ENCODE data around the gene CPNE6. TPM values are rescaled to one million over a fixed set of nuclear protein-coding genes. Genes with fewer than 3 reads are reported as not detected.

Gene CPNE6
- total and polyA plus RNA-seq, 2 of the 13 experiments (the other 11 are each of a cell fraction or from before 2014, with no cell fraction given): not detected

- TF ChIP-seq ZNF646 (CRISPR knock-in tag; IDR thresholded peaks at IDR 0.05) (0 out of 2 replicates have a peak, but pooled peaks have one; percentile 27), MZF1 (CRISPR knock-in tag; IDR thresholded peaks at IDR 0.05; ENCODE audit: borderline replicate concordance) (no peak), ZNF644 (CRISPR knock-in tag; IDR thresholded peaks at IDR 0.05; ENCODE audit: low read depth) (no peak), ZNF446 (CRISPR knock-in tag; IDR thresholded peaks at IDR 0.05) (0 out of 2 replicates have a peak, but pooled peaks have one; percentile 39), NAIF1 (CRISPR knock-in tag; IDR thresholded peaks at IDR 0.05; ENCODE audit: borderline replicate concordance) (no peak), ZNF260 (CRISPR knock-in tag; IDR thresholded peaks at IDR 0.05; ENCODE audit: borderline replicate concordance, low read depth) (0 out of 2 replicates have a peak, but pooled peaks have one; percentile 60), ZNF33B (CRISPR knock-in tag; IDR thresholded peaks at IDR 0.05) (0 out of 2 replicates have a peak, but pooled peaks have one; percentile 9), ZBTB7A (CRISPR knock-in tag; IDR thresholded peaks at IDR 0.05) (no peak), HHEX (CRISPR knock-in tag; IDR thresholded peaks at IDR 0.05) (no peak), RFX3 (CRISPR knock-in tag; IDR thresholded peaks at IDR 0.05) (no peak)
- TF ChIP-seq, protein P1, sequence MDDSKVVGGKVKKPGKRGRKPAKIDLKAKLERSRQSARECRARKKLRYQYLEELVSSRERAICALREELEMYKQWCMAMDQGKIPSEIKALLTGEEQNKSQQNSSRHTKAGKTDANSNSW (CRISPR knock-in tag; IDR thresholded peaks at IDR 0.05; ENCODE audit: borderline replicate concordance): no peak
- TF ChIP-seq, protein P2, sequence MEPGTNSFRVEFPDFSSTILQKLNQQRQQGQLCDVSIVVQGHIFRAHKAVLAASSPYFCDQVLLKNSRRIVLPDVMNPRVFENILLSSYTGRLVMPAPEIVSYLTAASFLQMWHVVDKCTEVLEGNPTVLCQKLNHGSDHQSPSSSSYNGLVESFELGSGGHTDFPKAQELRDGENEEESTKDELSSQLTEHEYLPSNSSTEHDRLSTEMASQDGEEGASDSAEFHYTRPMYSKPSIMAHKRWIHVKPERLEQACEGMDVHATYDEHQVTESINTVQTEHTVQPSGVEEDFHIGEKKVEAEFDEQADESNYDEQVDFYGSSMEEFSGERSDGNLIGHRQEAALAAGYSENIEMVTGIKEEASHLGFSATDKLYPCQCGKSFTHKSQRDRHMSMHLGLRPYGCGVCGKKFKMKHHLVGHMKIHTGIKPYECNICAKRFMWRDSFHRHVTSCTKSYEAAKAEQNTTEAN (CRISPR knock-in tag; conservative IDR thresholded peaks at IDR 0.05): no peak
Observed at GRCh38 chr14:24056800-24057184, 14.6 kb upstream of the CPNE6 start (continued).

Data from HepG2 (cell line).